Measurements from ENCODE around the gene RNPS1.
"Not testable (repeated sequence)": the region's sequence is repeated elsewhere in the genome, so short reads cannot be mapped to it uniquely, and the experiment has no call there.

The RNPS1 gene

GRCh38 chr16:2282262-2282661, 14.3 kb upstream of the RNPS1 start:
- no peak for DNase-seq

- DNase-seq, result no peak
Observed at GRCh38 chr16:2280981-2281542, 13.1 kb upstream of the RNPS1 start.

DNA sequence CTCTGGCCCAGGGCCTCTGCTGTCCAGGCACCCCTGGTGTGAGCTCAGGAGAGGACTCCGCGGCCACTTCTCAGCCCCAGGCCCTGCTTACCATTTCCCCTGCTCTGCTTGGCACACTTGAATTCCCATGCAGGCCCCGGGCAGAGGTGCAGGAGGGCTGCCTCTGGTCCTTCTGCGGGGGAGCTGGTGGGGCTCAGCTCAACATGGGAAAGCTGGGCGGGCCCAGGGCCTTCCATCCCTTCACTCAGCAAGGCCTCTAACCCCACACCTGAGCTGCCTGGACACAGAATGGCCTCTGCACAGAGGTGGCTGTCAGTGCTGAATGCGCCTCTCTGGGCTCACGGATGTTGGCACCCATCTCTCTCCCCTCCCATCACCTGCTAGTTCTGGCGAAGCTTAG, 12.5 kb upstream of the RNPS1 start:
- DNase-seq, result no peak

DNA sequence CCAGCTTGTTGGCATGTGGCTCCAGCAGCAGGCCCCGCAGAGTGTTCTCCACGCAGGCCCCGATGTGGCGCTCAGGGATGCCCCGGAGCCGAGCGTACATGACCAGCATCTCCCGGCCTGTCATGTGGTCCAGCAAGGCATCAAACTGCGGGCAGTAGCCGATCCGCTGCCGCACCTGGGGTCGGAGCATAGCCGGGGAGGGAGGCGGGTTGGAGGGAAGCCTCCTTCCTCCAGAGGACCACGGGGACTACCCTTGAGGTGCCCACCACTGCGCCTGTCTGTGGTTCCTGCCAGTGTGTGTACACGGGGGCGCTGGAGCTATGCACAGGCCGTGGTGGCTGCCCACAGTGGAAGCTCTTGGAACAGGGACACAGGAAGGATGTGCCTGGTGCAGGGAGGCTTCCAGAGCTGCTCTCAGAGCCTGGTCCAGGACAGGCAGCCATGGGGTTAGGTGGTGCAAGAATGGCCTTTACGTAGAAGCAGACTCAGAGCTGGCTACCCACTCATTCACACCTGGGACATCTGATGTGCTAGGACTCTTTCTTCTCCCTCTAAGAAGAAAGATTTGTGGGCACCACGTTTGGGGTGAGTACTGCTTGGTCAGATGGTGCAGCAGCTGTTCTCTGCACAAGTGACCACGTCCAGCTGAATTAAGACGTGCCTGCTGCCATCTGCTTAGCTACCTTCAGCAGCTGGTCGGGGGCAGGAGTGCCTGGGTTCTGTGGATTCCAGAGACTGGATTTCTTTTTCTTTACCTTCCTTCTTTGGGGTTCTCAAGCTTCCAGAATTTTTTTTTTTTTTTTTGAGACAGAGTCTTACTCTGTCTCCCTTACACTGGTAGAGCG, 11.3 kb upstream of the RNPS1 start:
- no peak for DNase-seq

DNA sequence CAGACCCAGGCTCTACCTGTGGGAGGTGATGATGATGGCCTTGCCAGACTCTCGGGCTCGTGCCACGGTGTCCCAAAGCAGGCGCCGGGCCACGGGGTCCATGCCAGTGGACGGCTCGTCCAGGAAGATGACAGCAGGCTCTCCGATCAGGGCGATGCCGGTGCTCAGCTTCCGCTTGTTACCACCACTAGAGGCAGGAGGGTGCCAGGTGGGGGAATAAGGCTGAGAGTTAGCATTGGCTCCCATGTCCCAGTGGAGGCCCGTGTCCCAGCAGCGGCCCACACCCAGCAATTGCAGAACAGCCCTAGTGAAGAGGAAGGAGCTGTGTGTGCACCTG, 10.3 kb upstream of the RNPS1 start:
- no peak for DNase-seq

GRCh38 chr16:2277466-2278271, 9.7 kb upstream of the RNPS1 start:
- no peak for DNase-seq

GRCh38 chr16:2276368-2277195, 8.7 kb upstream of the RNPS1 start:
- no peak for DNase-seq

- no peak for DNase-seq
Observed at GRCh38 chr16:2275476-2276367, 7.8 kb upstream of the RNPS1 start.

GRCh38 chr16:2273931-2274330, 6.0 kb upstream of the RNPS1 start:
- no peak for DNase-seq

GRCh38 chr16:2273484-2273883, 5.6 kb upstream of the RNPS1 start:
- no peak for DNase-seq

DNA sequence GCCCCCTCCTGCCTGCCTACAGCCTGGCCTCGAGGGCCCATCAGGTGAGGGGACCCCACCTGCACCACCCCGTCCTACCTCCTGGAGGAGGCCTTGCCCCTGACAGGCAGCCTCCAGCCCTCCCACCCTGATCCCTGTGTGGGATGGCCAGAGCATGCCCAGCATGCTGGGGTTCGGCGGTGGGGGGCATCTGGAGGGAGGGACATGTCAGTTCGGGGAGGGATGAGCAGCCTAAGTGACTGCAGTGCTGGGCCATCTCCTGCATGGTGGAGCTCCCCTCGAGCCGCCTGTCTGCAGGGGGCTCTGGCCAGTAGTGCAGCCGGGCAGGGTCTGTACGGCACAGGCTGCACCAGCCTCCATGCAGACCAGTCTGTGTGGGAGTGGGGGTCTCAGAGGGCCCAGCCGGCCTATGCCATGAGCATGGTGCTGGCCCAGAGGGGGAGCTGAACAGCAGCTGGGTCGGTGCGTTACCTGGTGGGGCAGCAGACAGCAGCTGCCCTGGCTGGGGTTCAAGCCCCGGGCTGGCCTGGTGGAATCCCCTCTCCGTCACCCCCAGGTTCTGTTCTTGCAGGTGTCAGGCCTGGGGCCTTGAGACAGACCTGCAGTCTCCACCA, 4.0 kb upstream of the RNPS1 start:
- no peak for DNase-seq

- no peak for DNase-seq
Observed at GRCh38 chr16:2270588-2271470, 2.9 kb upstream of the RNPS1 start.

DNA sequence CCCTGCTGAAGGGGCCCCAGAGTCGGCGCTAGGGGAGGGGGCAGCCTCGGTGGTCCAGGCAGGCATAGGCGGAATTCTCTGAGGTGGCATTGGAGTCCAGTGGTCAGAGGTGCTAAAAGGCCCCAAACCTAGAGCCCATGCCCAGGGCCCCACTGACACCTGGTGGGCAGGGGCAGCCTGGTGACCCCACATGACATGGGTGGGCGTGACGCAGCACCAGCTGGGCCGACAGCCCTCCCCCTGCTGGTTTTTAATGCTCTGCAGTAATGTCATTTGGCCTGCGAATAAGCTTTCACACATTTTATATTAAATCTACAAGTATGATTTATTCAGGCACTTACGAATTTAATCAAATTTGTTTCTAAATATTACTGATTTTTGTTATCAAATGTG, 2.1 kb upstream of the RNPS1 start:
- no peak for DNase-seq

- not testable (repeated sequence) for DNase-seq
Observed at GRCh38 chr16:2267505-2267912, 417 bp downstream of the RNPS1 start.

- DNase-seq, result not testable (repeated sequence)
Observed at GRCh38 chr16:2266887-2267286, 1.0 kb downstream of the RNPS1 start.

DNA sequence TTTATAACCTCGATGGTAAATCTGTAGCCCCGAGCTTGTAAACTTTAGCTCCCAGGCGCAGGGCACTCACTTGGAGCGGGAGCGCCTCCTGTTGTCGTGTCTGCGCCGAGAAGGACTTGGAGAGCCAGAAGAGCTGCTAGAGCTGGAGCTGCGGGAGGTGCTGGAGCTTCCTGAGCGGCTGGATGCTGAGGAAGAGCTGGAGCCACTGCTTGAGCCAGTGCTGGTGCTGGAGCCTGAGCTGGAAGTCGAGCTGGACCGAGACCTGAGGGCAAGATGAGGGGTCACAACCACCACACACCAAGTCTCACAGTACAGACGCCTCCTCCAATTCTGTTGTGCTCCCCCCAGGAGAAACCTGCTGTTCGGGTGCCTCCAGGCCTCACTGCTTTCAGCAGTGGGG, 4.9 kb downstream of the RNPS1 start:
- not testable (repeated sequence) for DNase-seq

- no peak for DNase-seq
Observed at GRCh38 chr16:2260250-2260649, 7.7 kb downstream of the RNPS1 start.

- DNase-seq, result not testable (repeated sequence)
Observed at GRCh38 chr16:2258530-2258929, 9.4 kb downstream of the RNPS1 start.

- no peak for DNase-seq
Observed at GRCh38 chr16:2257726-2258125, 10.2 kb downstream of the RNPS1 start.

DNA sequence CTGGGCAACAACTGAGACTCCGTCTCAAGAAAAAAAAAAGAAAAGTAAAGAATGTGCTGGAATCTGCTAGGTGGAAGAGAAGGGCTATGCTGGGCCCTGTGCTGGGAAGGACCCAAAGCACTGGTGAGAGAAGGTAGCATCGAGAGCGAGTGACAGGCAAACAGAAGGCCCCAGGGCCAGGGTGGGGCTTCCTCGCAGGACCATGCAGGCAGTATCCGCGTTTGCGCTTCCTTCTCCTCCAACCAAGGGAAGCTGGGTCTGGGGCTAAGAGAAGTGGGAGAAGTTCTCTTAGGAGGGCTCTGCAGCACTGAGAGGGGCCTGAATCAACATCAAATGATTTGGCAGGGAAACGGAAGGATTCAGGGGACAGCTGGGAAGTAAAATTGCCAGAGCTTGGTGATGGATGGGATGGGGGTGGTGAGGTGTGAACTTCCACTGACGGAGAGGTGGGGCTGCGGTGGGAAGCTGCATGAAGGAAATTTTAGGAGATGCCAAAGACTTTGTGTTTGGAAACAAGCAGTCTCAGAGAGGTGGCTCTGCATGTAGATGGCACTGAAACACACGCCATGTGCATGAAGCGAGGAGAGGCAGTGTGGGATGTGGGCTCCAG, 11.3 kb downstream of the RNPS1 start:
- DNase-seq, result no peak

Data from NCI-H2081 treated with DMSO at 0.1 percent for 48 hours (cell line).